GM12875 (cell line): Measurements from ENCODE around the gene PPM1E.

Experiments
- H3K4me3 ChIP-seq: one replicate; pipeline ENCODE4 v1.5.1; 2011; ENCODE audit warnings: low read depth, low read length, control low read depth
- CTCF ChIP-seq: IDR thresholded peaks from 2 replicates; pipeline ENCODE4 v1.5.1; 2011; ENCODE audit warnings: low read depth, mild to moderate bottlenecking, control low read depth, inconsistent platforms, low read length, moderate library complexity, borderline replicate concordance; ENCODE audit not compliant: insufficient read depth

PPM1E gene

GRCh38 chr17:58968426-58969061, 212.9 kb downstream of the PPM1E start:
- no peak overlapping the region for H3K4me3 ChIP-seq

GRCh38 chr17:58969156-58969555, 213.5 kb downstream of the PPM1E start:
- no peak for TF ChIP-seq CTCF
- H3K4me3 ChIP-seq = no peak overlapping the region

More at GRCh38 chr17:58968426-58969061, 212.9 kb downstream of the PPM1E start:
- TF ChIP-seq CTCF = no peak

- no peak for TF ChIP-seq CTCF
- H3K4me3 ChIP-seq = no peak overlapping the region
Measured at GRCh38 chr17:58969612-58970011, 214.0 kb downstream of the PPM1E start.

- no peak for TF ChIP-seq CTCF
- no peak overlapping the region for H3K4me3 ChIP-seq
Measured at GRCh38 chr17:58970609-58971450, 215.2 kb downstream of the PPM1E start.

GRCh38 chr17:58974354-58974753, 218.7 kb downstream of the PPM1E start:
- H3K4me3 ChIP-seq = no peak overlapping the region
- no peak for TF ChIP-seq CTCF

GRCh38 chr17:58976541-58976940, 220.9 kb downstream of the PPM1E start:
- no peak overlapping the region for H3K4me3 ChIP-seq
- TF ChIP-seq CTCF = no peak
